Brain pericyte (primary cell): Measurements from ENCODE around the gene HIPK1.

Experiments used
- DNase-seq: peaks from one replicate; pipeline ENCODE4 v3.0.0-alpha.2; 2012; ENCODE audit warnings: low read depth, low spot score

Gene HIPK1

DNA sequence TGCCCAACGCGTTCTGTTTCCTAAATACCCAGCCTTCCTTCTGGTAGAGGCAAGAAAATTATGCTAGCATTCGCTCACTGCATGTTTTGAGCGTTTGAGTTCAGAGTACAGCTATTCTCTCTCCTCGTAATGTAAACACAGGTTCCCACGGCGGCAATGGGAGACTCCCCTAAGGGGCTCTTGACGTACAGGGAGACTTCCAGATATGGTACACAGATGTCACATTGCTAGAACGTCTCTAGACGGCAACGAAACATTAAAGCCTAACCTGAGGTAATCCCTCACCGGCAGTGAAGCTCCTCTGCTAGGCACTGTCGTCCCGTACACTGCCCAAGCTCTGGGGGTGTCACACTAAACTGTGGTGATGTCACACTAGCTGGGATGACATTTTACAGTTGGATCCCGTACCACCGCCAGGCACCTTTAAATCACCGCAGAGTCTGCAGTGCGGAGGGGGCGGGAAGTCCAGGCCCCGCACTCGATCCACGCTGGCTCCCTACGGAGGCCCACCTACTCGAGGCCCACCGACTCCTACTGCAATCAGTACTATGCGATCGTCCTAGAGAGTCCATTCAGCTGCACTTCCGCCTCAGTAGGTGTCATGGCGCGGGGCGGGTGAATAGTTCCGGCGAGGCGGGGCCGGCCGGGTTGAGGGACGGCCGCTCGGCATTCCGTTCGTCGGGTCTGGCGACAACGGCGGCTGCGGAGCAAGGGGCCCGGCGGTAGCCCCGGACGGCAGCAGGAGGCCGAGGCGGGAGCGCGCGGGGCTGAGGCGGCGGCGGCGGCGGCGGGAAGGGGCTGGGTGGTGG, at the start of gene HIPK1:
Gene HIPK1 (plus strand): TSS at position 384 of the 809 bp plus-strand sequence.
- peak; percentile 59 for DNase-seq

DNA sequence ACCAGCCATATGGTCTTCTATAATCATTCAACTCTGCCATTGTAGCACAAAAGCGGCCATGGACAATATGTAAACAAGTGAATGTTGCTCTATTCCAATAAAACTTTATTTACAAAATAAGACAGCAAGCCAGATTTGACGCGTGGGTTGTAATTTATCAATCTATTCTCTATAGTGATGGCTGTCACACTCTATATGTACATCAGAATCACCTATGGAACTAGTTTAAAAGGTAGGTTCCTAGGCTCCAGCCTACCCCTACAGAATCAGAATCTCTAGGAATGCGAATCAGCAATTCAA, 49.4 kb upstream of the HIPK1 start:
- no peak for DNase-seq

DNA sequence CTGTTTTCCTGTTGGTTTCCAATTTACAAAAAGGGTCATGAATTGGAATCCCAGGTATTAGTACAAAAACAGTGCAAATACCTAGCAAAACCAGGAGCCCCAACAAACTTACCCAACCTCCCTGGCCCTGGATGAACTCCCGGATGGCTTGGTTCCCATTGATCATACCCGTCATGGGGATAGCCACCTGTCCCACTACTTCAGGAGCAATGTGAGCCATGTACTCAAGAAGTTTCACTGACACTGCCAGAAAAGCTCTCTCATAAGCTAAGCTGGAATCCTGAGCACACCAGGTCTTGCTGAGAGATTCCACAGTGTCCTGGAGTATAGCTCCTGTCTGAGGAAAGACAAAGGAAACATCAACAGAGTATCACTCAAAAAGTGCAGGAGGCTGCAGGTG, 47.5 kb upstream of the HIPK1 start:
- DNase-seq, result no peak

DNA sequence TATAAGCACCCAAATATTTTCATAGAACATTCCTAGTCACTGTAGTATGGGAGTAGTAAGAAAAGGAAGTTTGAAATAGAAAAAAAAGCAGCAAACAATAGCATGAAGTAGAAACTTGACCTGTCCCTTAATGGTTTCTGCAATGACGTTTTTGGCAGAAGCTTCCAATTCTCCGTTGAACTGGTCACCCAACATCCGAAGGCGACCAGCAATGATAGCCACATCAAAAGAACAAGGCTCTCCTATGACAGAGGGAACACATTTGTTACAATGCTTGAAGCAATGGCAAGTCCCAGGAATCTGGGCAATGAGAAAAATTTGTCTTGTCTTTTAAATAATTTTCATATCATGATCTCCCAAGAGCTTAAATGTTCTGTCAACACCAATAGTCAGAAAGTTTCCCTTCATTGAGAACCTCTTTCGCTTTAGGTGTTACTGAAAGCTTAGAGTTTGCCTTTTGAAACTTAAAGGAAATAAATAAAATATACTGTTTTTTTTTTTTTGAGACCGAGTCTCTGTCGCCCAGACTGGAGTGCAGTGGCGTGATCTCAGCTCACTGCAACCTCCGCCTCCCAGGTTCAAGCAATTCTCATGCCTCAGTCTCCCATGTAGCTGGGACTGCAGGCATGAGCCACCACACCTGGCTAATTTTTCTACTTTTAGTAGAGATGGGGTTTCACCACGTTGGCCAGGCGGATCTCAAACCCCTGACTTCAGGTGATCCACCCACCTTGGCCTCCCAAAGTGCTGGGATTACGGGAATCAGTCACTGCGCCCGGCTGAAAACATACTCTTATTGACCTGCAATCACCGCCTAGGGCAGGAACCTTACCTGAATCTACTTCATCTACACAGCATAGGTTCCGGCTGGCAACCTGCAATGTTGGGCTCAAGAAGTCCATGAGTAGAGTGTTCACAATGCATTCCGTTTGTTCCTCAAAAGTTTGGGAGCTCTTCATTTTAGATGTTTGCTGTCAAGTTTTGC, 42.4 kb upstream of the HIPK1 start:
- no peak for DNase-seq

DNA sequence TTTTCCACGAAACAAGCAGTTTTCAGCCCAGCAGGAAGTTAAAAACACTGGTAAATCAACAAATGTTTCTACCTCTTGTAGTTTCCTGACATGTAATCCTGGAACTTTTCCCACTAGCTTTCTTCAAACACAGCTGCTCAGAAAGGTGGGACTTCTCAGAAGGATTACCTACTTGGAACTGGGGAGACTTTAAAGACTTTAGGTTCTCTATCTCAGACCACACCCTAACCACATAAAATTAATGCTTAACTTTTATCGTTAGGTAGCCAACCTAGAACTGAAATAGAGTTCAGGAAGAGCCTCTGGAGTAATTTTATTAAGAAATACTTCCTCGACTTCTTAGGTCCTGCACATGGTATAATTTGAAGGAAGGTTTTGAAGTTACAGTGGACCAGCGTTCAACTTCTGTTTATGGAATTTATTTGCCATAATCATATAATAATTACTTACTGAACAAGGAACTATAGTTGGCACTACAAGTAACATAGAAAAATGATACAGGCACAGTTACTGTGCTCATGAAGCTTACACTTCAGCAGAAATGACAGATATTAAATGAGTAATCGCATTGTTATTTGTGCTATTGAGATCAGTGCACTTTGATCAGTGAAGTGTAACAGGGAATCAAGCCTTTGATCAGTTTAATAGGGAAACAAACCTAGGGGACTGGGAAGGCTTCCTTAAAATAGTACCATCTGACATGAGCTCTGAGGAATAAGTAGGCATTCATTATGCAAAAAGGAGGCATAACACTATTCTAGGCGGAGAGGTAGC, 41.5 kb upstream of the HIPK1 start, which contains the start of gene BCL2L15:
Gene BCL2L15 (minus strand): TSS at position 180 of the 774 bp plus-strand sequence. CDS start 206 bp downstream, outside the sequence.
- no peak for DNase-seq

DNA sequence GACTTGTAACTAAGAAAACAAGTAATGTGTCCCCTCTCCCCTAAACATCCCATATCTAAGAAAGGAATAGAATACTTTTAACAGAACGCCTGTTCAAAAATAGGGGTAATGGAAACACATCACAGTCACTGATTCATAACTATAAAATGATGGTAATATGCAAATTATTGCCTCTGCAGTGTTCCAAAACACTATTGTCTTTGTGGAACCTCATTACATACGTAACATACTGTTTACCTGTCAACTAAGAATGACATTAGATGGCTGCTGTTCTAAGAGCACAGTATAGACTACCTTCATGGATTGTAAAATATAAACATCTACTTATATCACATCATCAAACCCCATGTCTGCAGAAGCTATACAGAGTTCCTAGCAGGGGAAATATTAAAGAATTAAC, 38.3 kb upstream of the HIPK1 start:
- DNase-seq, result no peak

DNA sequence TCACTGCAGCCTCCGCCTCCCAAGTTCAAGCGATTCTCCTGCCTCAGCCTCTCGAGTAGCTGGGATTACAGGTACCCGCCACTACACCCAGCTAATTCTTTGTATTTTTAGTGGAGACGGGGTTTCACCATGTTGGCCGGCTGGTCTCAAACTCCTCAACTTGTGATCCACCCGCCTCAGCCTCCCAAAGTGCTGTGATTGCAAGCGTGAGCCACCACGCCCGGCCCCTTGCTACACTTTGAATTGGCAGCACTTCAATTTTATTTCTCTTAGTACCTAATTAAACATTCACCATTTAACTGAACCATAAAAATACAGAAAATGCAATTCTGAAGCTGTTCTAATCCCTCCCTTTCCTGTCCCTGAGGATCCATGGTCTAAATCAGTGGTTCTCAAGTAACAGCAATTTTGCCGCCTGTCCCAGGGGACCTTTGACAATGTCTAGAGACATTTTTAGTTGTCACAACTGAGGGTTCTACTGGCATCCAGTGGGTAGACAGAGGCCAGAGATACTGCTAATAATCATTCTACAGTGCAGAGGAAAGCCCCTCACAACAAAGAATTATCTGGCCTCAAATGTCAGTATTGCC, 37.4 kb upstream of the HIPK1 start:
- no peak for DNase-seq

DNA sequence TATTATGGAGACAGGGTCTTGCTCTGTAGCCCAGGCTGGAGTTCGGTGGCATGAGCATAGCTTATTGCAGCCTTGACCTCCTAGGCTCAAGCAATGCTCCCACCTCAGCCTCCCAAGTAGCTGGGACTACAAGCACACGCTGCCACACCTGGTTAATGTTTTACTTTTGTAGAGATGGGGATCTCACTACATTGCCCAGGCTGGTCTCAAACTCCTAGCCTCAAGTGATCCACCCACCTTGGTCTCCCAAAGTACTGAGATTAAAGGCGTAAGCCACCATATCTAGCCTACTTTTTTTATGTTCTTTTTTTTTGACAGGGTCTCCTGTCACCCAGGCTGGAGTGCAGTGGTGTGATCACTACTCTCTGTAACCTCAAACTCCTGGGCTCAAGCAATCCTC, 35.9 kb upstream of the HIPK1 start:
- no peak for DNase-seq

DNA sequence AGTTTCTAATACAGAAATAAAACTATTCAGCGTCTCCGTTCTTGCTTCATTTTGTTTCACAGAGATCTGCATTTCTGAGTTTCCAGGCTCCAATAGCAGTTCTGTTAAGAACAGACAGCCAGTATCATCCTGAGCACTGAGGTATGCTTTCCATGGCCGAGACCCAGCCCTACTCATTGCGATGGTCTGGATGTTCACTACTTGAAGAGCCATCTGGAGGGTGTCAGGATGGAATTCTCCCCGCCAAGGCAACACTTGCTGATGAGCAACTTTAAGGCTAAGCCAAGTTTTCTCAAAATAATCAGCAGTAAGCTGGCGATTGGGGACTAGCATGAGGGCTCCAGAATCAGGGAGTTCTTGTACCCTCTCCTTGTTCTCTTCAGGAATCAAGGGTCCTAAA, 34.0 kb upstream of the HIPK1 start:
- DNase-seq, result no peak

DNA sequence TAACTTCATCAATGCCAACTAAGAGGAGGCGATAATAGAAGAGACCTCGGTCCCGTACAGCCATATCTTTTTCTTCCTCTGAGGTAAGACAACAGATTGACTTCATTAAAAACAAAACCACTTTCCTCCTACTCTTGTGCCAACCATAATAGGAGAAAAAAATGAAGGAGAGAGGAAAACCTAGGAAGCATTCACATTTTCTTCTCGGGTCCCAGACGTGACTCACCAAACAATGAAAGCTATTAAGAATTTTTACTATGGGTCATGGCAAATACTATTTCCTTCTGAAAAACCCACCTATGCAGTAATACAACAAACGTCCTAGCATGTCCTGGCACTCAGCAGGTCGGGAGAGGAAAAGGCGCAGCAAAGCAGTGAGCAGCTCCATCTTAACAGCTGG, 33.2 kb upstream of the HIPK1 start:
- DNase-seq, result no peak

DNA sequence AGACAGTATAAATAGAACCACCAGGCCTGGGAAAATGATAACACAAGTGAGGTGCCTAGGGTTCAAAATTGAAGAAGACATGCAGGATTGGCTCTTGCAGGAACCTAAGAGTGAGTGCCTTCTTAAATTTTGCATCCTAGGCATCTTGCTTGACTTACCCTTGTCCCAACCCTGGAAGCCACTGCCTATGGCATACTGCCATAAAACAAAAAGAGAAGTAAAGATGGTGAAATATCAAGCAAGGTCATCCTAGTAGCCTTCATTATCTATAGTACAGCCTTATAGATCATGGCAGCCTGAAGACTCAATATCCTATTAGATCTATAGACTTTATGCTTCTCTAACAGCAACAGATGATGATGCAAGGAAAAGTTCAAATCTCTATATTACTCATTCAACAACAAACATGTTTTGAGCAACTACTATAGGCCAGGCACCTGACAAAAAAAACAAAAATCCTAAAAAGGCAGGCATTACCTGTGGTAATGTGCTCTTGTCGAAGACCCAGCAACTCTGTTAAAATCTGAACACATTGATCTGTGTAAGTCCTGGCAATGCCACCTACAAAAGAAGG, 30.8 kb upstream of the HIPK1 start:
- DNase-seq, result no peak

DNA sequence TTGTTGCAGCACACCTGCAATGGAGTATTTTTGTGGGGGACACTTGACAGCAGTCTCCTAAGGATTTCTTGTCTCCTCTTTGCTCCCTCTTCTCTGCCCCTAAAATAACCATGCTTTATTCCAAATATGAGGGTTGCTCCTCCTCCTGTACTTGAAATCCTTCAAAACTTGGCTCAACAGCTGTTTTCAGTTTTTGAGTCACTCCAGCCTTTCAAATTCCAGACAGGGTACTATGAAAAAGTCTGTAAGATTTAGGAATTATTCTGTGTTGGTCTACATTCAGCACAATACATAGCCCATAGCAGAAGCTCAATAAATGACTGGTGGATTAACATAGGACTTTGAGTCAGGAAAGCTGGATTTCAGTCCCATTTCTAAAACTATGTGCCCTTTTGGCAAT, 30.0 kb upstream of the HIPK1 start:
- DNase-seq, result no peak

DNA sequence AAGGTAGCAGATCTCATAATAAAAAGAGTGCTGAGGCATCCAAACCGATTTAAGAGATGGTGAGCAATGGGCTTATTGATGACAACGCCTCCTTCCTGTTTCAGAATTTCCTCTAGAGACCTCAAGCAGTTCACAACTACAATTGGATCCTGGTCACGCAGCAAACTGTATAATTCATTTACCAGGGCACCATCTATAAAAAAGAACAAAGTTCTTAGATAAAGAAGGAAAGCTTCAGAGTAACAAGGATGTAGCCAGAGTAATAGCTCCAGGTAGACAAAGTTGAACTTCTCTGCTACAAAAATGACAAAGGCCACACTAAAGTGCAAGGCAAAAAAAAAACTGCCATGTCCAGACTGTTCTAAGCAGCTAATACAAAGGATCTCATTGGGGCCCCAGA, 27.9 kb upstream of the HIPK1 start:
- DNase-seq, result no peak

DNA sequence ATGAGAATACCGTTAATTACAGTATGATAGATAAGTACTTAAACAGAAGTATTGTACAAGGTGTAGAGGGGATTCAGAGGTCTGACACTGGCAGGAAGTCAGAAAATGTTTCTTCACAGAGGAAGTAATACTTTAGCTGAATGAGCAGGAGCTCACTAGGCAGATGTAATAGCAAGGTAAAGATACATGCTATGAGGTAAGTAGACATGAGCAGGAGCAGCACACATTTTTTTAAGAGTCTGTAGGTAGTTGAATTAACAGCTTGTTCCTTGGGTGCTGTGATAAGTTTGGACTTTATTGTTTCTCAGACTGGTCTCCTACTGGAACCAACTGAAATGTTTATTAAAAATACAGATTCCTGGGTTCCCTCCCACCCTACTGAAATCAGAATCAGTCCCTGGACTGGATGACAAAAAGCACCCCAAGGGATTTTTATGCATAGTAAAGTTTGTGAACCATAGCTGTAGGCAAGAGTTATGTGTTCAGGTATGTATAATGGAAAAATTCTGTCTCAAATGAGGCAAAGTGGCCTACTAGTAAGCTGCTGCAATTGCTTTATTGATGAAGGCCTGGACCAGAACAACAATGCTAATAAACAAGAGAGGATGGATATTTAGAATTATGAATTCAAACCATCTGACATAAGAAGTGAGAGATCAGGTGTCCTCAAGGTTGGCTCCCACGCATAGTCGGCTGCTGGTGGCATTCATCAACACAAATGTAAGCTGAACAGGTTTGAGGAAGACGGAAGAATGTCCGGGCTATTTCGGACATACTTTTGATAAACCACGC, 25.4 kb upstream of the HIPK1 start:
- DNase-seq, result no peak

DNA sequence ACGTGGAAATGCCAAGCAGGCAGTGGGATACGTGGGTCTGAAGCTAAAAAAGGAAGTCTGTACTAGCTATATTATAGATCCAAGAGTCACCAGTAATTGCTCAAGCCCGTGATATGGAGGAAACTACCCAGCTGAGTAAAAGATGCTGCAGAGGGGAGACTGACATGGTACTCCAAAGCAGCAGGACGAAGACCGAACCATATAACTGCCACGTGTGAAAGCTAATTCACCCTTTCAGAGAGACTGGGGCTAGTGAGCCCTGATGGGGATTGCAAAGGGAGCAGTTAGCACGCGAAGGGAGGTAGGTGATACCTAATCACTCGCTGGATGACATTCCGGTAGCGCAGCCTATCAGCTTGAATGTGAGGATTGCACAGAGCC, 24.8 kb upstream of the HIPK1 start:
- DNase-seq, result no peak

DNA sequence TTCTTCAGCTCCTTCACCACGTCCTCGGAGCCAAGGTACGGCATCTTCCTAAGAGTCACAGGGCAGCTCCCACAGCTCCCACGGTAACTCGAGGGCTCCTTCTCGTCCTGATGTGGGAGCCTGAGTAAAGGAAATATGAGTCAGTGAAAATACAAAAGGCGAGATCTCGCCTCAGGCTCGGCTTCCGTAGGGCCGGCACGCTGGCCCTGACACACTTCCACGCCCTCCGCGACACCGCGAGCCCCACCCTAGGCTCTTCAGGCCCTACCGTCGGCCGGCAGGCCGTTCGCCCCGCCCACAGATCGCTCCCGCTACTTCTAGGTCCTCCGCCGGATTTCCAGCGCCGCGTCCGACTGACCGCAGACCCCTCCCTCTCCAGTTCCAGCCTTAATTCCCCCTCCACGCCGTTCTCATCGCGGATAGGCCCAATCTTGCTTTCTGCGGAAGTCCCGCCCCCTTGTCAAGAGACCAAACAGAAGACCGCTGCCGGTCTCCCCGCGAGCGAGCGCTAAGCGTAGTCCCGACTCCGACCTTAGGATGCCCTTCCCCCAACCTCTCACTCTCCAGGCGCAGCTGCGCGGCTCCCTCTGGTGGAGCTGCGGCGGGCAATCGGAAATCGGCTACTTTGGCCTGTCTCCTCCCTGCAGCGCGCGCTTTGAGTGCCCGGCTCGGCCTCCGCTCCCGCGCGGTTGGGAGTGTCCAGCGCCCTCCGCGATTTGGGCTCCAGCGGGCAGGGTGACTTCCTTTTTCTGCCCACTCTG, 24.3 kb upstream of the HIPK1 start, which contains the start of the genes AP4B1 and DCLRE1B:
Gene AP4B1 (minus strand): TSS at position 126 of the 761 bp plus-strand sequence. CDS start 82 bp downstream, at position 44.
Gene DCLRE1B (plus strand): TSS at position 653 of the 761 bp plus-strand sequence. CDS start 261 bp downstream, outside the sequence.
- peak; percentile 99 for DNase-seq

DNA sequence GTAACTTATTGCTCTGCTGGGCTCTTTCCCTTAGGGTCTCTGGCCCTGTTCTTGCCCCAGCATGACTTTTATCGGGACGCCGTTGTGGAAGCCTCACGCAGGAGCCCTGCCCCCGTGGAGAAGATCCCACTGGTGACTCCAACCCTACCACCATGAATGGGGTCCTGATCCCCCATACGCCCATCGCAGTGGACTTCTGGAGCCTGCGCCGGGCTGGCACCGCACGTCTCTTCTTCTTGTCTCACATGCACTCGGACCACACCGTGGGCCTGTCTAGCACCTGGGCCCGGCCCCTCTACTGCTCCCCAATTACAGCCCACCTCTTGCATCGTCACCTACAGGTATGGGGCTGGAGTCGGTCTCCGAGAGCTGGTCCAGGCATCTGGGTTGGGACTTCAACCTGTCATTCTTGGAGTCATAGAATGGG, 23.7 kb upstream of the HIPK1 start:
- DNase-seq, result no peak

DNA sequence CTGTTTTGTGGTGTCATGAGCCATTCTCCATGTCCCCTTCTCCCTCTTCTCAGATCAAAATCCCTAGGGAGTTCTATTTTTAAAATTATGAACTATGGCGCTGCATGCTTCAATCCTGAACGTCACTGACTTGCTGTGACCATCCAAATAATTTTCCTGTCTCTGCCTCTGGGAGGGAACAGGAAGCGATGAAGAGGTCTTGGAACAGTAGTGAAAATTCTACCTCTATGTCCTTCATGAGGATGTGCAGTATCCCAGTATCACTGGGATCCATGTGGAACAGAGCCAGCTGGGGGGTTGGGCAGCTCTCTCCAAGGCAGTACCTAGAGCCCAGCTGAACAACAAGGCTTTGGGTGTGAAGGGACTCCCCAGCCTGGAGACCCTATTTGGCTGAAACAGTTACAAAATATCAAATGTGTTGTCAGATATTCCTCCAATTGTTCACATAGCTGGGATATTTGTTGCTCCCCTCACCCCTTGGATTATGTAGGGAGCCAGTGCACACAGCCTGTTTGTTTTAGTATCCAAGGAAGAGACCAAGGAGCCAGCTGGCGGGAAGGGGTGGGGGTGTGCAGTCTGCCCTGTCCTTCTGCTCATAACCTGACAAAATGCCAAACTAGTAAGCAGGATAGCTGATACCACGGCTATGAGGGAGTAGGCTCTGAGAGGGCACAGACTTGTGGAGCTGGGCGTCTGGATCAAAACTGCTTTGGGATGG, 16.4 kb upstream of the HIPK1 start:
- no peak for DNase-seq

DNA sequence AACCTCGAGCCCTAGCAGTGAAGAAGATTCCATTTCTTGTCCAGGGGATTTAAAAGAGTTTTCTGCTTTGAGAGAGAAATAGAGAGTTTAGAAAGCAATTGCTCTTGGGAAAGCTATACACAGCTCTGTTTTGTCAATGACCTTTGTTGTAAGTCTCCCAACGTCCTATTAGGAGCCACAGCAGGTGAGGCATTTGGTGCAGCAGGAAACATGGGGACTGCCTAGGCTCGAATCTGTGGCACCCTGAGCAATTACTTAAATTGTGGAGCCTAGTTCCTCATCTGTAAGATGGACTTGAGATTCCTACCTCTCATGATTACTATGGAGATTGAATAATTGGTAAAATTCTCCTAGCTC, 15.8 kb upstream of the HIPK1 start:
- DNase-seq, result no peak
